ENCODE measurements around the gene SHANK1. TPM values are rescaled to one million over a fixed set of nuclear protein-coding genes. Genes with fewer than 3 reads are reported as not detected.

SHANK1 gene
- total RNA-seq, 1 donor from 2014 or later, result 2.3 TPM

GRCh38 chr19:50702158-50702870 is 17.3 kb downstream of the SHANK1 start:
- Mint-ChIP-seq H3K9me3 (no peaks in the 10 kb centered on the region), H3K27me3 (ENCODE audit: insufficient read depth, low read depth) (peaks cover 6% of the 10 kb centered on the region), H3K27ac (no peak overlapping the region), H3K36me3 (peaks cover 10% of the 10 kb centered on the region), H3K4me3 (no peak overlapping the region), H3K4me1 (peaks cover 7% of the 10 kb centered on the region)
- H3K9ac ChIP-seq, result no peak overlapping the region
- no peak overlapping the region for H3K4me3 ChIP-seq
- no peak overlapping the region for H2AFZ ChIP-seq (replicated peaks)
- no peak overlapping the region for H3K4me2 ChIP-seq
- no peaks in the 10 kb centered on the region for H3K79me2 ChIP-seq (ENCODE audit: low read depth)
- H3K36me3 ChIP-seq, result no peaks in the 10 kb centered on the region
- H3F3A ChIP-seq (ENCODE audit: low read depth), result no peaks in the 10 kb centered on the region
- no peaks in the 10 kb centered on the region for H4K20me1 ChIP-seq (ENCODE audit: low read depth)
- TF ChIP-seq EZH2phosphoT487 (IDR thresholded peaks at IDR 0.05) (no peak), EZH2 (IDR thresholded peaks at IDR 0.05) (no peak)
- TF ChIP-seq, protein P1, sequence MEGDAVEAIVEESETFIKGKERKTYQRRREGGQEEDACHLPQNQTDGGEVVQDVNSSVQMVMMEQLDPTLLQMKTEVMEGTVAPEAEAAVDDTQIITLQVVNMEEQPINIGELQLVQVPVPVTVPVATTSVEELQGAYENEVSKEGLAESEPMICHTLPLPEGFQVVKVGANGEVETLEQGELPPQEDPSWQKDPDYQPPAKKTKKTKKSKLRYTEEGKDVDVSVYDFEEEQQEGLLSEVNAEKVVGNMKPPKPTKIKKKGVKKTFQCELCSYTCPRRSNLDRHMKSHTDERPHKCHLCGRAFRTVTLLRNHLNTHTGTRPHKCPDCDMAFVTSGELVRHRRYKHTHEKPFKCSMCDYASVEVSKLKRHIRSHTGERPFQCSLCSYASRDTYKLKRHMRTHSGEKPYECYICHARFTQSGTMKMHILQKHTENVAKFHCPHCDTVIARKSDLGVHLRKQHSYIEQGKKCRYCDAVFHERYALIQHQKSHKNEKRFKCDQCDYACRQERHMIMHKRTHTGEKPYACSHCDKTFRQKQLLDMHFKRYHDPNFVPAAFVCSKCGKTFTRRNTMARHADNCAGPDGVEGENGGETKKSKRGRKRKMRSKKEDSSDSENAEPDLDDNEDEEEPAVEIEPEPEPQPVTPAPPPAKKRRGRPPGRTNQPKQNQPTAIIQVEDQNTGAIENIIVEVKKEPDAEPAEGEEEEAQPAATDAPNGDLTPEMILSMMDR (IDR thresholded peaks at IDR 0.05), result no peak
- no peak for DNase-seq (ENCODE audit: low spot score)
- no peaks in the 10 kb centered on the region for H3K4me1 ChIP-seq
- no peaks in the 10 kb centered on the region for H3K9me3 ChIP-seq (ENCODE audit: low read depth)
- peaks cover 83% of the 10 kb centered on the region for H3K27me3 ChIP-seq
- H3K27ac ChIP-seq, result no peak overlapping the region

DNA sequence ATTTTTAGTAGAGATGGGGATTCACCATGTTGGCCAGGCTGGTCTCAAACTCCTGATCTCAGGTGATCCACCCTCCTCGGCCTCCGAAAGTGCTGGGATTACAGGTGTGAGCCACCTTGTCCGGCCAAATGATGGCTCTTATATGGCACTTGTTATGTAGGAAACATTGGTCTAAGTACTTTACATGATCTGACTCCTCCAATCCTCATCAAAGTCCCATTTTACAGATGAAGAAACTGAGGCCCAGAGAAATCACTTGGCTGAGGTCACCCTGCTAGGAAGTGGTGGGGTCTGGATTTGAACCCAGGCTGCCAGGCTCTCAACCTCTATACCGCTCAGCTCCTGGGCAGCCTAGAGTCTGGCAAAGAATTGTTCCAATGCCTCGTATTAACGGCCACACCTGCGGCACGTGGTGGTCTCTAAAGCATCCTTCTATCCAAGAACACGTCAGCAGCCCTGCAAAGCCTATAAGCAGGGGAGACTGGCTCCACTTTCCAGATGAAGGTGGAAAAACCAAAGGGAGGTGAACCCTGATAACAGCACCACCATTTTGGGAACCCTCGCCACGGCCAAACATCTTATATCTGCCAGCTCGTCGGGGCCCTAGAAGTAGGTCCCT is 18.1 kb downstream of the SHANK1 start:
- H3F3A ChIP-seq (ENCODE audit: low read depth), result no peaks in the 10 kb centered on the region
- no peak overlapping the region for H3K4me2 ChIP-seq
- H3K36me3 ChIP-seq, result no peaks in the 10 kb centered on the region
- H3K27ac ChIP-seq, result no peak overlapping the region
- Mint-ChIP-seq H3K4me3 (no peak overlapping the region), H3K36me3 (peaks cover 10% of the 10 kb centered on the region), H3K27me3 (ENCODE audit: insufficient read depth, low read depth) (peaks cover 9% of the 10 kb centered on the region), H3K27ac (no peak overlapping the region), H3K9me3 (no peaks in the 10 kb centered on the region), H3K4me1 (peaks cover 6% of the 10 kb centered on the region)
- no peak overlapping the region for H3K4me3 ChIP-seq
- H3K9ac ChIP-seq, result no peak overlapping the region
- H3K4me1 ChIP-seq, result no peaks in the 10 kb centered on the region
- DNase-seq (ENCODE audit: low spot score), result no peak
- no peak for TF ChIP-seq EZH2phosphoT487 (IDR thresholded peaks at IDR 0.05)
- TF ChIP-seq, protein P1 (IDR thresholded peaks at IDR 0.05), result no peak
- TF ChIP-seq EZH2 (IDR thresholded peaks at IDR 0.05), result no peak
- no peak overlapping the region for H2AFZ ChIP-seq (replicated peaks)
- H3K27me3 ChIP-seq, result peaks cover 92% of the 10 kb centered on the region
- no peaks in the 10 kb centered on the region for H3K9me3 ChIP-seq (ENCODE audit: low read depth)
- H3K79me2 ChIP-seq (ENCODE audit: low read depth), result no peaks in the 10 kb centered on the region
- peaks cover 2% of the 10 kb centered on the region for H4K20me1 ChIP-seq (ENCODE audit: low read depth)

GRCh38 chr19:50697414-50698124 is 22.0 kb downstream of the SHANK1 start:
- no peak overlapping the region for H3K4me3 Mint-ChIP-seq
- Histone ChIP-seq H3K27me3 (peaks cover 99% of the 10 kb centered on the region), H3K36me3 (no peaks in the 10 kb centered on the region), H2AFZ (replicated peaks) (no peak overlapping the region), H3K4me1 (peaks cover 4% of the 10 kb centered on the region), H3F3A (ENCODE audit: low read depth) (no peaks in the 10 kb centered on the region), H3K79me2 (ENCODE audit: low read depth) (no peaks in the 10 kb centered on the region), H3K9me3 (ENCODE audit: low read depth) (no peaks in the 10 kb centered on the region), H3K27ac (no peak overlapping the region), H3K4me3 (no peak overlapping the region), H4K20me1 (ENCODE audit: low read depth) (peaks cover 32% of the 10 kb centered on the region), H3K4me2 (no peak overlapping the region), H3K9ac (no peak overlapping the region)
- H3K27ac Mint-ChIP-seq, result no peak overlapping the region
- H3K9me3 Mint-ChIP-seq, result no peaks in the 10 kb centered on the region
- H3K27me3 Mint-ChIP-seq (ENCODE audit: insufficient read depth, low read depth), result peaks cover 29% of the 10 kb centered on the region
- H3K4me1 Mint-ChIP-seq, result peaks cover 14% of the 10 kb centered on the region
- peaks cover 9% of the 10 kb centered on the region for H3K36me3 Mint-ChIP-seq
- TF ChIP-seq, protein P1 (IDR thresholded peaks at IDR 0.05), result no peak
- TF ChIP-seq EZH2 (IDR thresholded peaks at IDR 0.05) (no peak), EZH2phosphoT487 (IDR thresholded peaks at IDR 0.05) (no peak)
- no peak for DNase-seq (ENCODE audit: low spot score)
